Type B pancreatic cell (in vitro differentiated cells): ENCODE results near the gene TRPV6. TPM values are rescaled to one million over a fixed set of nuclear protein-coding genes. Genes with fewer than 3 reads are reported as not detected.

Experiments
- DNase-seq: peaks from one replicate; pipeline ENCODE4 v3.0.0; 2021; ENCODE audit warnings: mixed read lengths; ENCODE audit not compliant: unreplicated experiment; ENCODE audit errors: extremely low spot score
- H3K27ac Mint-ChIP-seq: 2 replicates; pipeline ENCODE4 v1.8.0; 2021; ENCODE audit warnings: mild to moderate bottlenecking, mixed read lengths
- H3K27me3 Mint-ChIP-seq: 2 replicates; pipeline ENCODE4 v1.8.0; 2021; ENCODE audit warnings: mixed read lengths
- H3K36me3 Mint-ChIP-seq: 2 replicates; pipeline ENCODE4 v1.8.0; 2021; ENCODE audit warnings: mixed read lengths
- H3K4me1 Mint-ChIP-seq: one replicate; pipeline ENCODE4 v1.8.0; 2021; ENCODE audit warnings: mixed read lengths; ENCODE audit not compliant: unreplicated experiment
- H3K4me3 Mint-ChIP-seq: 2 replicates; pipeline ENCODE4 v1.8.0; 2021; ENCODE audit warnings: mild to moderate bottlenecking, mixed read lengths
- H3K9me3 Mint-ChIP-seq: 2 replicates; pipeline ENCODE4 v1.8.0; 2021; ENCODE audit warnings: mixed read lengths
- CTCF ChIP-seq: fragments of 200-600 bp; sonication (generic); conservative IDR thresholded peaks from 2 replicates; pipeline ENCODE4 v1.5.0; 2021; ENCODE audit warnings: antibody characterized with exemption, mild to moderate bottlenecking
- total RNA-seq: library from RNA; stranded (reverse); gene quantifications from 2 replicates; pipeline ENCODE4 v1.2.1, GENCODE V29; 2021; ENCODE audit warnings: low replicate concordance

The TRPV6 gene
- total RNA-seq, 1 donor from 2014 or later, result 8.1 TPM

DNA sequence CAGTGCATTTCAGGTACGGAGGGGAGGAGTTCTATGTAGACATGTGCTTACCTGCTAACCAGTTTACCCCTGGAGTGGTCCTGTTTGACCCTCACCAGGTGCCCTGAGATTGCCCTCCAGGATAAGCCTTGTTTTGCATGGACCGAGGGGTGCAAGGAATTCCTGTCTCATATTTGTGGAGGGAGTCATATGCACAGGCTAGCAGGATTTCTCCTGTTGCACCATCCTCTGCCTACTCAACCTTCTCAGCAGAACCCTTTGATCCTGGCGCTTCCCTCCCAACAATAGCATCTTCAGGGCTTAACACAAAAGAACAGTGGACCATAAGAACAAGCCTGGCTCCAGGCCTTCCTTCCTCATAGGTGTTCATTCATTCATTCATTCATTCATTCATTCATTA is 7.2 kb downstream of the TRPV6 start:
- Mint-ChIP-seq H3K36me3 (no peaks in the 10 kb centered on the region), H3K27ac (no peak overlapping the region), H3K27me3 (peaks cover 16% of the 10 kb centered on the region), H3K4me3 (no peak overlapping the region), H3K9me3 (no peaks in the 10 kb centered on the region), H3K4me1 (no peaks in the 10 kb centered on the region)
- no peak for TF ChIP-seq CTCF
- no peak for DNase-seq

DNA sequence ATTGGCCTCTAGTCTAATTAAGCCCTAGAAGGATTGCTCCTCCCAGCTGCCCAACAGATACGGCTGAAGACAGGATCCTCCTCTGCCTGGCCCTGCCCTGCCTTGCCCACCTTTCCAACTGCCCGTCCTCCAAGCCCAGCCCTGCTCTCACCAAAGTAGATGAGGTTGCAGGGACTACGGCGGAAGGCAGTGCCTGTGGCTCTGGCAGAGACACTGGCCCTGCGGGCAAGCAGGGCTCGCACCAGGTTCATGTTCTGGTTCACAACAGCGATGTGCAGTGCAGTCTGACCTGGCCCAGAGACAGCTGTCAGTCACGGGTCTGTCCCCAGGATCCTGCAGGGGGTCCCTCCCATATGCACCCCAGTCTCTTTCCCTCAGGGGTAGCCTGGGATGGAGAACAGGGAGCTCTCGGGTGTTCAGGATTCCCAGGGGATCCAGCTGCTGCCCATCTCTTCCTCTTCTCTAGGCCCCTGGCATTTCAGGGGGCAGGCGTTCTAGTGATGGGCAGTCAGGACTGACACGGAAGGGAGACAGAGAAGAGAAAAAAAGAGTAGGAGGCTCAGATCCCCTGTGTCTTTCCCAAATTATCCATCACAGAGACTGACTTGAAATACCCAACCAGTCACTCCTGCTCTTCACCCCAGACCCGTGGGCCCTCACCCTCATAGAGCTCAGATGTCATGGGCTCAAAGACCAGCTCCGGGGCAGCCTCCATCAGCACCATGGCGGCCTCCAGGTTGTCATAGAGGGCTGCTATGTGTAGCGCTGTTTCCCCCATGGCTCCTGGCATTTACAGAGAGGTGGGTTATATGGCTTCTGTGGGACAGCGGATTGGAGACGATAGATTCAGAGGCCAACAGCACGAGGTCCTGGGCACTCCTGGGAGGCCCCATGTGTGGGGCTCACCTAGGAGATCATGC is 8.3 kb downstream of the TRPV6 start:
- Mint-ChIP-seq H3K4me1 (no peaks in the 10 kb centered on the region), H3K27ac (no peak overlapping the region)

DNA sequence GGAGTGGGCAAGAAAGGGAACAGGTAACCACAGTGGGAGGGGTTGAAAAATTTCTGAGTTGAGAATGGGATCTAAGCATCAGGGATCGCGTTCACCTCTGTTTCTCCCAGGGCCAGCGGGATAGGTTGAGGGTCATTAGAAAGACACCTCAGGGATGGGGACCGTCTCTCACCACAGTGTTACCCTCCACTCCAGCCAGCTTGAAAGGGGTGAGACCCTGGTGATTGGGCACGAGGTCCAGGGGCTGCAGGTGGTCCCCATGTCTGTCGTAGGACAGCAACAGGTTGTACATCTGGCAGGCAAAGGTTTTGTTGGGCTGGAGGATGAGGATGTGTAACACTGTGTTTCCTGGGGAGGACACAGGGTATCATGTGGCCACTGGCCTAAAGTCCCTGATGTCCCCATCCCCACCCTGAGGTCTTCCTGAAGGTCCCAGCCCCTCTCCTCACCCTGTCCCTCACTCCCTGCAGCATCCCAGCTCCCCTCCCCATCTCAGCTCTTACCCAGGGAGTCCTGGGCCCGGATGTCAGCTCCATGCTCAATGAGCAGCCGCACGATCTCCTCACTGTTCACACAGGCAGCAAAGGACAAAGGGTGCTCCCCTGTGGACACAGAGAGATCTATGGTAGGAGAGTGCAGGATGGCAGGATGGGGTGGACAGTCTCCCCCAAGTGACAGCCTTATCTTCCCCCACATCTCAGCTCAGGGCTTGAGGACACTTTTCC is 9.1 kb downstream of the TRPV6 start:
- no peak for DNase-seq
- Mint-ChIP-seq H3K9me3 (no peaks in the 10 kb centered on the region), H3K27me3 (peaks cover 16% of the 10 kb centered on the region), H3K4me1 (no peaks in the 10 kb centered on the region), H3K27ac (no peak overlapping the region), H3K4me3 (no peak overlapping the region), H3K36me3 (no peaks in the 10 kb centered on the region)
- TF ChIP-seq CTCF, result no peak

More for the DNA sequence above, 8.3 kb downstream of the TRPV6 start:
- Mint-ChIP-seq H3K36me3 (no peaks in the 10 kb centered on the region), H3K9me3 (no peaks in the 10 kb centered on the region), H3K4me3 (no peak overlapping the region), H3K27me3 (peaks cover 16% of the 10 kb centered on the region)
- no peak for TF ChIP-seq CTCF
- no peak for DNase-seq

DNA sequence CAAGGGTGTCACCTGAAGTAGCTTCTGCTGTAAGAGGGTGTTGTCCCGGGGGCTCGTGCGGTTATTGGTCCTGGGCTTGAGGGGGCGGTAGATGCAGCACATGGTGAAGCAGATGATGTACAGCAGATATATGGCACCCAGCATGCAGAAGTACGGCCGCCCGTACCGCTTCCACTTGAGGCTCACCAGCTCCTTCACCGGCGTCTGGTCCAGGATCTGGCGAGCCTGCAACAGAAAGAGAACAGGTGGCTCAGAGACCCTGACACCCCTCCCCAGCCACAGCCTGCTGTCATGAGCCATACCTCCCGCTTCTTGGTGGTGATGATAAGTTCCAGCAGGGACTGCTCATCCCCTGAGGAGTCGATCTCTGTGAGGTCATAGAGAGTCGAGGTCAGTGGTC is 10.1 kb downstream of the TRPV6 start:
- Mint-ChIP-seq H3K27me3 (peaks cover 16% of the 10 kb centered on the region), H3K9me3 (no peaks in the 10 kb centered on the region), H3K4me1 (no peaks in the 10 kb centered on the region), H3K27ac (no peak overlapping the region), H3K4me3 (no peak overlapping the region), H3K36me3 (no peaks in the 10 kb centered on the region)
- no peak for DNase-seq
- TF ChIP-seq CTCF, result no peak

- H3K9me3 Mint-ChIP-seq, result no peaks in the 10 kb centered on the region
- no peaks in the 10 kb centered on the region for H3K36me3 Mint-ChIP-seq
- DNase-seq, result no peak
- no peak overlapping the region for H3K4me3 Mint-ChIP-seq
- no peak for TF ChIP-seq CTCF
- H3K27ac Mint-ChIP-seq, result no peak overlapping the region
- no peaks in the 10 kb centered on the region for H3K4me1 Mint-ChIP-seq
- peaks cover 13% of the 10 kb centered on the region for H3K27me3 Mint-ChIP-seq
Measured at GRCh38 chr7:142874837-142875236, 10.7 kb downstream of the TRPV6 start.
